ENCODE results near the gene FRK. TPM values are rescaled to one million over a fixed set of nuclear protein-coding genes. Genes with fewer than 3 reads are reported as not detected.

The FRK gene
- 10 to 100 TPM; 13.3 to 25.4 (median 18.9) TPM for total RNA-seq

DNA sequence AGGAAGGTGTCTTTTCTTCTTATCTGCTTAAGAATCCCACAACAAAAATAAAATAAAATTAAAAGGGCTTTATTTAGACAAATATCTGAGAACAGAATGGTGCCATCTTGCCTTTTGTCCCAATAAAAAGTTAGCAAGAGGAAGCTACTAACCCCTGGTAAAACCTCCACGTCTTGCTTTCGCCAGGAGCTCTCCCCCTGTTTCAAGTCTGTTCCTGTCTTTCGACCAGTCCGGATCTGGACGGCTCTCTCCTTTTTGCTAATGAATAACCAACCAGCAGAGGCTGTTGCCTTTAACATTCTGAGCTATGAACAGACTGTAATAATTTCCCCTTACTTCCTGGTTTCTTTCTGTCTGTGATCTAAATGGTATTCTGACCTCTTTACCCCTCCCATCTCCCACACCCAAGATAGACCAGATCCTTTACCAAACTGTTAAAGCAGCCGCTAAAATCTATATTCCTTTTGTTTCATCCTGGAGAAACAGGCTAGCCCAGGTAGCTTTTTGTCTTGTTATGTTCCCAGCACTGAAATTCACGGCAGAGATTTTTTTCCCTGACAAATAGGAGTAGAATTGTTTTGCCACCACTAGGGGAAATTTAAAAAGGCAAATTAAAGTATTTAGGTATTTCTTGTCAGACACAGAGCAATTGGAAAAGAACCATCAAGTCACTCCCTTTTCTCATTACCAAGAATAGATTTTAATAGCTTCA lies at the start of gene FRK:
TSS of gene FRK (minus strand) at position 320 of the 712 bp plus-strand sequence. CDS start 580 bp downstream, outside the sequence.
- Histone ChIP-seq H3K27ac (peak within 1 kb of the TSS; percentile 85 to 93 (median 89)), H3K9me3 (no peaks in the 10 kb centered on the region), H3K27me3 (no peaks in the 10 kb centered on the region), H3K4me1 (peaks cover 0 to 29% (median 7%) of the 10 kb centered on the region in 4 donors), H3K4me3 (peak within 1 kb of the TSS; percentile 11 to 51 (median 44)), H3K36me3 (no peaks in the 10 kb centered on the region)
- TF ChIP-seq POLR2AphosphoS5 (IDR thresholded peaks at IDR 0.05) (peak; percentile 72 to 94 (median 84)), POLR2A (IDR thresholded peaks at IDR 0.05) (peak; percentile 81), CTCF (IDR thresholded peaks at IDR 0.05) (peak; percentile 19 to 72 (median 47)), EP300 (IDR thresholded peaks at IDR 0.05; ENCODE audit: low read depth) (no peak)
- intact Hi-C loops (cut with DNase I; ENCODE audit: low total_unique reads) (no loop called here), in situ Hi-C loops (cut with MboI; ENCODE audit: low pct_ligation_motif_present in 1 of 4, low pct_unique_long_range_greater_than_20kb in 1 of 4, low sequenced_read_pairs in 3 of 4) (no loop called here)
- DNase-seq = peak; percentile 85
- 34 to 54% methylated on average over 6 to 7 of the region's 7 CpGs for WGBS, 2 donors (ENCODE audit: low coverage in 1 of 2)

- H3K4me3 ChIP-seq = no peak overlapping the region
- 32% methylated on average over 1 of the region's 1 CpG; no CpG with 5 or more reads in 1 of the 2 donors for WGBS, 2 donors (ENCODE audit: low coverage in 1 of 2)
- TF ChIP-seq CTCF (IDR thresholded peaks at IDR 0.05) (no peak), POLR2AphosphoS5 (IDR thresholded peaks at IDR 0.05) (no peak), POLR2A (IDR thresholded peaks at IDR 0.05) (no peak), EP300 (IDR thresholded peaks at IDR 0.05; ENCODE audit: low read depth) (no peak)
- H3K36me3 ChIP-seq = peaks cover 0 to 49% (median 8%) of the 10 kb centered on the region in 4 donors
- peaks cover 0 to 10% (median 0%) of the 10 kb centered on the region in 4 donors for H3K4me1 ChIP-seq
- intact Hi-C loops (cut with DNase I; ENCODE audit: low total_unique reads) = no loop called here
- H3K27me3 ChIP-seq = no peaks in the 10 kb centered on the region
- in situ Hi-C loops (cut with MboI; ENCODE audit: low pct_ligation_motif_present in 1 of 4, low pct_unique_long_range_greater_than_20kb in 1 of 4, low sequenced_read_pairs in 3 of 4) = no loop called here
- no peak overlapping the region for H3K27ac ChIP-seq
- no peak for DNase-seq
- H3K9me3 ChIP-seq = no peaks in the 10 kb centered on the region
Measured at GRCh38 chr6:116108836-116109235, 48.1 kb upstream of the FRK start.

GRCh38 chr6:116106146-116106545 lies 45.5 kb upstream of the FRK start:
- no peak for DNase-seq
- Histone ChIP-seq H3K9me3 (no peaks in the 10 kb centered on the region), H3K4me3 (no peak overlapping the region), H3K27me3 (no peaks in the 10 kb centered on the region), H3K4me1 (peaks cover 9 to 27% (median 12%) of the 10 kb centered on the region in 4 donors), H3K27ac (no peak overlapping the region), H3K36me3 (peaks cover 0 to 24% (median 6%) of the 10 kb centered on the region in 4 donors)
- TF ChIP-seq POLR2AphosphoS5 (IDR thresholded peaks at IDR 0.05) (no peak), POLR2A (IDR thresholded peaks at IDR 0.05) (no peak), EP300 (IDR thresholded peaks at IDR 0.05; ENCODE audit: low read depth) (no peak), CTCF (IDR thresholded peaks at IDR 0.05) (no peak)
- intact Hi-C loops (cut with DNase I; ENCODE audit: low total_unique reads) (no loop called here), in situ Hi-C loops (cut with MboI; ENCODE audit: low pct_ligation_motif_present in 1 of 4, low pct_unique_long_range_greater_than_20kb in 1 of 4, low sequenced_read_pairs in 3 of 4) (no loop called here)
- WGBS, 2 donors (ENCODE audit: low coverage in 1 of 2) = 41 to 88% methylated on average over 1 of the region's 1 CpG

GRCh38 chr6:116105247-116105646 lies 44.6 kb upstream of the FRK start:
- no peak for DNase-seq
- Histone ChIP-seq H3K4me3 (no peak overlapping the region), H3K9me3 (no peaks in the 10 kb centered on the region), H3K4me1 (peaks cover 9 to 27% (median 12%) of the 10 kb centered on the region in 4 donors), H3K27ac (no peak overlapping the region), H3K27me3 (no peaks in the 10 kb centered on the region), H3K36me3 (peaks cover 0 to 19% (median 2%) of the 10 kb centered on the region in 4 donors)
- TF ChIP-seq EP300 (IDR thresholded peaks at IDR 0.05; ENCODE audit: low read depth) (no peak), POLR2A (IDR thresholded peaks at IDR 0.05) (no peak), POLR2AphosphoS5 (IDR thresholded peaks at IDR 0.05) (no peak), CTCF (IDR thresholded peaks at IDR 0.05) (no peak)
- in situ Hi-C loops (cut with MboI; ENCODE audit: low pct_ligation_motif_present in 1 of 4, low pct_unique_long_range_greater_than_20kb in 1 of 4, low sequenced_read_pairs in 3 of 4) (no loop called here), intact Hi-C loops (cut with DNase I; ENCODE audit: low total_unique reads) (no loop called here)
- 92% methylated on average over 2 to 3 of the region's 3 CpGs for WGBS, 2 donors (ENCODE audit: low coverage in 1 of 2)
